ENCODE data around the gene SPG21.

The SPG21 gene

GRCh38 chr15:64982472-64982871, 7.2 kb downstream of the SPG21 start:
- Histone ChIP-seq H3K9me2 (replicated peaks; ENCODE audit: control insufficient read depth, low read length) (no peaks in the 10 kb centered on the region), H3F3A (ENCODE audit: control insufficient read depth, insufficient read depth) (peaks cover 2% of the 10 kb centered on the region; the same call in 1 of the 2 replicates), H3K4me3 (ENCODE audit: low read length) (no peak overlapping the region), H3K4me1 (ENCODE audit: control insufficient read depth, low read length) (peaks cover 24% of the 10 kb centered on the region), H3K4me2 (ENCODE audit: low read length) (no peak overlapping the region), H3K9me3 (ENCODE audit: control insufficient read depth, insufficient read depth, low read length) (no peaks in the 10 kb centered on the region), H3K36me3 (ENCODE audit: control insufficient read depth, low read length) (peaks cover 25% of the 10 kb centered on the region), H3K79me2 (ENCODE audit: control insufficient read depth, low read length) (peaks cover 13% of the 10 kb centered on the region), H3K27ac (ENCODE audit: low read depth, low read length) (no peak overlapping the region), H4K20me1 (ENCODE audit: control insufficient read depth, insufficient read depth, low read depth, low read length) (no peaks in the 10 kb centered on the region), H3K27me3 (ENCODE audit: control insufficient read depth, low read length) (no peaks in the 10 kb centered on the region)
- TF ChIP-seq CTCF (IDR thresholded peaks at IDR 0.05; ENCODE audit: low read depth, low read length, poor library complexity, severe bottlenecking) = no peak
- TF ChIP-seq EZH2phosphoT487 (IDR thresholded peaks at IDR 0.05; ENCODE audit: borderline replicate concordance, low read length) = no peak

GRCh38 chr15:64981812-64982431, 7.8 kb downstream of the SPG21 start:
- Histone ChIP-seq H3K27me3 (ENCODE audit: control insufficient read depth, low read length) (no peaks in the 10 kb centered on the region), H3K79me2 (ENCODE audit: control insufficient read depth, low read length) (peaks cover 9% of the 10 kb centered on the region), H3K27ac (ENCODE audit: low read depth, low read length) (no peak overlapping the region), H3K4me1 (ENCODE audit: control insufficient read depth, low read length) (peaks cover 20% of the 10 kb centered on the region), H3F3A (ENCODE audit: control insufficient read depth, insufficient read depth) (no peaks in the 10 kb centered on the region), H3K9me2 (replicated peaks; ENCODE audit: control insufficient read depth, low read length) (no peaks in the 10 kb centered on the region), H4K20me1 (ENCODE audit: control insufficient read depth, insufficient read depth, low read depth, low read length) (no peaks in the 10 kb centered on the region), H3K36me3 (ENCODE audit: control insufficient read depth, low read length) (peaks cover 21% of the 10 kb centered on the region), H3K4me3 (ENCODE audit: low read length) (no peak overlapping the region), H3K9me3 (ENCODE audit: control insufficient read depth, insufficient read depth, low read length) (no peaks in the 10 kb centered on the region), H3K4me2 (ENCODE audit: low read length) (no peak overlapping the region)
- TF ChIP-seq CTCF (IDR thresholded peaks at IDR 0.05; ENCODE audit: low read depth, low read length, poor library complexity, severe bottlenecking) (no peak), EZH2phosphoT487 (IDR thresholded peaks at IDR 0.05; ENCODE audit: borderline replicate concordance, low read length) (no peak)

- Histone ChIP-seq H3K4me2 (ENCODE audit: low read length) (no peak overlapping the region), H3K36me3 (ENCODE audit: control insufficient read depth, low read length) (peaks cover 33% of the 10 kb centered on the region), H4K20me1 (ENCODE audit: control insufficient read depth, insufficient read depth, low read depth, low read length) (no peaks in the 10 kb centered on the region), H3K79me2 (ENCODE audit: control insufficient read depth, low read length) (no peaks in the 10 kb centered on the region; the same call in 1 of the 2 replicates), H3K9me2 (replicated peaks; ENCODE audit: control insufficient read depth, low read length) (no peaks in the 10 kb centered on the region), H3K4me3 (ENCODE audit: low read length) (no peak overlapping the region), H3F3A (ENCODE audit: control insufficient read depth, insufficient read depth) (no peaks in the 10 kb centered on the region), H3K9me3 (ENCODE audit: control insufficient read depth, insufficient read depth, low read length) (no peaks in the 10 kb centered on the region), H3K4me1 (ENCODE audit: control insufficient read depth, low read length) (peaks cover 4% of the 10 kb centered on the region; the same call in 1 of the 2 replicates), H3K27ac (ENCODE audit: low read depth, low read length) (no peak overlapping the region), H3K27me3 (ENCODE audit: control insufficient read depth, low read length) (no peaks in the 10 kb centered on the region)
- no peak for TF ChIP-seq EZH2phosphoT487 (IDR thresholded peaks at IDR 0.05; ENCODE audit: borderline replicate concordance, low read length)
- TF ChIP-seq CTCF (IDR thresholded peaks at IDR 0.05; ENCODE audit: low read depth, low read length, poor library complexity, severe bottlenecking) = no peak
Observed at GRCh38 chr15:64979252-64979710, 10.4 kb downstream of the SPG21 start.

Measured in DOHH2 (cell line).